IPS-18c (cell line): ENCODE measurements around the gene RIPOR3.

Source experiments
- H3K4me3 ChIP-seq: 2 replicates; pipeline ENCODE4 v1.7.0; 2013; ENCODE audit warnings: low read depth, mild to moderate bottlenecking, low read length, moderate library complexity; ENCODE audit not compliant: insufficient read depth
- H3K9me3 ChIP-seq: one replicate; pipeline ENCODE4 v1.6.1; 2013; ENCODE audit warnings: mild to moderate bottlenecking, low read length, moderate library complexity; ENCODE audit not compliant: control insufficient read depth, insufficient read depth

RIPOR3 gene

GRCh38 chr20:50690650-50691572 is at the start of gene RIPOR3:
RIPOR3 (minus strand) TSS chr20:50691542; CDS start chr20:50691128, 414 bp downstream.
- H3K4me3 ChIP-seq = peak within 1 kb of the TSS; percentile 57
- no peaks in the 10 kb centered on the region for H3K9me3 ChIP-seq

GRCh38 chr20:50737352-50737751 is 46.0 kb upstream of the RIPOR3 start:
- no peak overlapping the region for H3K4me3 ChIP-seq
- no peaks in the 10 kb centered on the region for H3K9me3 ChIP-seq

GRCh38 chr20:50735813-50736212 is 44.5 kb upstream of the RIPOR3 start:
- Histone ChIP-seq H3K4me3 (no peak overlapping the region), H3K9me3 (no peaks in the 10 kb centered on the region)

- Histone ChIP-seq H3K9me3 (peaks cover 2% of the 10 kb centered on the region), H3K4me3 (no peak overlapping the region)
Measured at GRCh38 chr20:50734730-50735679, 43.7 kb upstream of the RIPOR3 start.

- H3K9me3 ChIP-seq = peaks cover 2% of the 10 kb centered on the region
- H3K4me3 ChIP-seq = no peak overlapping the region; the same call in 1 of the 2 replicates
Measured at GRCh38 chr20:50733644-50734349, 42.5 kb upstream of the RIPOR3 start.

- peak overlapping the region; percentile 95 for H3K4me3 ChIP-seq
- peaks cover 2% of the 10 kb centered on the region for H3K9me3 ChIP-seq
Measured at GRCh38 chr20:50731930-50732690, 40.8 kb upstream of the RIPOR3 start.

GRCh38 chr20:50731055-50731929 is 40.0 kb upstream of the RIPOR3 start, which contains the start of gene PARD6B:
PARD6B (plus strand) TSS chr20:50731580; CDS start chr20:50731787, 207 bp downstream.
- Histone ChIP-seq H3K4me3 (peak within 1 kb of the TSS; percentile 95), H3K9me3 (peaks cover 2% of the 10 kb centered on the region)

GRCh38 chr20:50730765-50731054 is 39.4 kb upstream of the RIPOR3 start:
- H3K4me3 ChIP-seq = peak overlapping the region; percentile 79
- H3K9me3 ChIP-seq = peaks cover 2% of the 10 kb centered on the region

GRCh38 chr20:50729901-50730764 is 38.8 kb upstream of the RIPOR3 start:
- peak overlapping the region; percentile 79 for H3K4me3 ChIP-seq
- H3K9me3 ChIP-seq = peaks cover 2% of the 10 kb centered on the region

GRCh38 chr20:50728981-50729874 is 37.9 kb upstream of the RIPOR3 start:
- no peak overlapping the region; the same call in 1 of the 2 replicates for H3K4me3 ChIP-seq
- peaks cover 2% of the 10 kb centered on the region for H3K9me3 ChIP-seq

GRCh38 chr20:50728486-50728980 is 37.2 kb upstream of the RIPOR3 start:
- H3K4me3 ChIP-seq = no peak overlapping the region
- peaks cover 2% of the 10 kb centered on the region for H3K9me3 ChIP-seq

- no peak overlapping the region for H3K4me3 ChIP-seq
- H3K9me3 ChIP-seq = peaks cover 2% of the 10 kb centered on the region
Measured at GRCh38 chr20:50727792-50728485, 36.6 kb upstream of the RIPOR3 start.

GRCh38 chr20:50726955-50727791 is 35.8 kb upstream of the RIPOR3 start:
- peaks cover 2% of the 10 kb centered on the region for H3K9me3 ChIP-seq

More at GRCh38 chr20:50726955-50727791, 35.8 kb upstream of the RIPOR3 start:
- H3K4me3 ChIP-seq = no peak overlapping the region
